ENCODE data around the gene SLC12A1.

DNA sequence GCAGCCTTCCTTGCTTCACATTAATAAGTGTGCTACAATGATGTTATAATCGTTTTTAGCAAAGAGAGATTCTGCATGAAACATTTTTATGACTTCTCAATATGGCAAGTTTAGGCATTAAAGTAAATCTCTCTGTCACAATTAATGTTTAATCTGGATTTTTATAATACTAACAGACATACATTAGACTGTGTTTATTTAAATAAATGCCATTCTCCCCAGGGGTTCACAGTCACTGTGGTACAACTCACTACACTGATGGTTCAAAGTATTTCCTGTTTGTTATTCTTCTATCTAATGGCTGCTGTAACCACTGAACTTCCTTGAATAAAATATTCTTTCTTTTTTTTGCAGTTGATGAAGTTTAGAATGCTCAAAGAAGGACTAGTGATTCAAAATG is 59.0 kb downstream of the SLC12A1 start:
- TF ChIP-seq POLR2A (IDR thresholded peaks at IDR 0.05; ENCODE audit: low read depth), result no peak
- TF ChIP-seq, protein P1, sequence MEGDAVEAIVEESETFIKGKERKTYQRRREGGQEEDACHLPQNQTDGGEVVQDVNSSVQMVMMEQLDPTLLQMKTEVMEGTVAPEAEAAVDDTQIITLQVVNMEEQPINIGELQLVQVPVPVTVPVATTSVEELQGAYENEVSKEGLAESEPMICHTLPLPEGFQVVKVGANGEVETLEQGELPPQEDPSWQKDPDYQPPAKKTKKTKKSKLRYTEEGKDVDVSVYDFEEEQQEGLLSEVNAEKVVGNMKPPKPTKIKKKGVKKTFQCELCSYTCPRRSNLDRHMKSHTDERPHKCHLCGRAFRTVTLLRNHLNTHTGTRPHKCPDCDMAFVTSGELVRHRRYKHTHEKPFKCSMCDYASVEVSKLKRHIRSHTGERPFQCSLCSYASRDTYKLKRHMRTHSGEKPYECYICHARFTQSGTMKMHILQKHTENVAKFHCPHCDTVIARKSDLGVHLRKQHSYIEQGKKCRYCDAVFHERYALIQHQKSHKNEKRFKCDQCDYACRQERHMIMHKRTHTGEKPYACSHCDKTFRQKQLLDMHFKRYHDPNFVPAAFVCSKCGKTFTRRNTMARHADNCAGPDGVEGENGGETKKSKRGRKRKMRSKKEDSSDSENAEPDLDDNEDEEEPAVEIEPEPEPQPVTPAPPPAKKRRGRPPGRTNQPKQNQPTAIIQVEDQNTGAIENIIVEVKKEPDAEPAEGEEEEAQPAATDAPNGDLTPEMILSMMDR (IDR thresholded peaks at IDR 0.05), result no peak
- no peak for TF ChIP-seq EP300 (IDR thresholded peaks at IDR 0.05)

Data from esophagus muscularis mucosa (tissue), 4 donors.